MCF 10A (cell line): ENCODE data around the gene COTL1. TPM values are rescaled to one million over a fixed set of nuclear protein-coding genes. Genes with fewer than 3 reads are reported as not detected.
"Not testable (repeated sequence)": the region's sequence is repeated elsewhere in the genome, so short reads cannot be mapped to it uniquely, and the experiment has no call there.

ENCODE experiments used
- BruUV-seq: library from RNA; stranded (reverse); fragments of 400-500 nt; replicated peaks from 2 replicates; lab custom pipeline; 2021; lab: Mats Ljungman, UMichigan
- CTCF ChIA-PET: fragments of 300-600 bp; sonication (Branson Sonifier 250); formaldehyde crosslinking; extraction: SDS; loops from one replicate; lab custom pipeline; 2021; ENCODE audit warnings: antibody characterized with exemption, inconsistent platforms; lab: Yijun Ruan, JAX
- POLR2A ChIA-PET: fragments of 300-600, 350-650 bp; sonication (Branson Sonifier 250); formaldehyde crosslinking; extraction: SDS; loops from one replicate; lab custom pipeline; 2020; ENCODE audit warnings: antibody characterized with exemption, inconsistent platforms; lab: Yijun Ruan, JAX
- DNase-seq: peaks from one replicate; pipeline ENCODE4 v3.0.0-alpha.2; 2018; ENCODE audit not compliant: unreplicated experiment
- H3K27ac Mint-ChIP-seq: one replicate; pipeline ENCODE4 v1.8.0; 2022; ENCODE audit warnings: mild to moderate bottlenecking, low read depth, mixed read lengths; ENCODE audit not compliant: unreplicated experiment
- H3K27me3 Mint-ChIP-seq: one replicate; pipeline ENCODE4 v1.8.0; 2022; ENCODE audit warnings: mixed read lengths; ENCODE audit not compliant: insufficient read depth, unreplicated experiment
- H3K36me3 Mint-ChIP-seq: one replicate; pipeline ENCODE4 v1.8.0; 2022; ENCODE audit warnings: mild to moderate bottlenecking, moderate library complexity, mixed read lengths; ENCODE audit not compliant: insufficient read depth, unreplicated experiment
- H3K4me1 Mint-ChIP-seq: one replicate; pipeline ENCODE4 v1.8.0; 2022; ENCODE audit warnings: mixed read lengths; ENCODE audit not compliant: insufficient read depth, unreplicated experiment
- H3K4me3 Mint-ChIP-seq: one replicate; pipeline ENCODE4 v1.8.0; 2022; ENCODE audit warnings: mild to moderate bottlenecking, moderate library complexity, mixed read lengths; ENCODE audit not compliant: unreplicated experiment
- H3K9me3 Mint-ChIP-seq: one replicate; pipeline ENCODE4 v1.8.0; 2022; ENCODE audit warnings: mixed read lengths; ENCODE audit not compliant: unreplicated experiment
- intact Hi-C: fragments of 100-400 bp; cut with micrococcal nuclease; formaldehyde crosslinking; loops from 2 replicates; pipeline ENCODE4 v1.14.1; 2022
- total RNA-seq: library from RNA; stranded (reverse); gene quantifications from 2 replicates; pipeline ENCODE4 v1.2.3, GENCODE V29; 2022
- TF ChIP-seq, protein P1 (sequence below): fragments of 200-600 bp; IDR thresholded peaks from one replicate; pipeline ENCODE4 v1.8.0; 2022; ENCODE audit warnings: antibody characterized with exemption, mild to moderate bottlenecking; ENCODE audit not compliant: unreplicated experiment

Gene COTL1
- total RNA-seq, 1 experiment from 2014 or later = 269 TPM

DNA sequence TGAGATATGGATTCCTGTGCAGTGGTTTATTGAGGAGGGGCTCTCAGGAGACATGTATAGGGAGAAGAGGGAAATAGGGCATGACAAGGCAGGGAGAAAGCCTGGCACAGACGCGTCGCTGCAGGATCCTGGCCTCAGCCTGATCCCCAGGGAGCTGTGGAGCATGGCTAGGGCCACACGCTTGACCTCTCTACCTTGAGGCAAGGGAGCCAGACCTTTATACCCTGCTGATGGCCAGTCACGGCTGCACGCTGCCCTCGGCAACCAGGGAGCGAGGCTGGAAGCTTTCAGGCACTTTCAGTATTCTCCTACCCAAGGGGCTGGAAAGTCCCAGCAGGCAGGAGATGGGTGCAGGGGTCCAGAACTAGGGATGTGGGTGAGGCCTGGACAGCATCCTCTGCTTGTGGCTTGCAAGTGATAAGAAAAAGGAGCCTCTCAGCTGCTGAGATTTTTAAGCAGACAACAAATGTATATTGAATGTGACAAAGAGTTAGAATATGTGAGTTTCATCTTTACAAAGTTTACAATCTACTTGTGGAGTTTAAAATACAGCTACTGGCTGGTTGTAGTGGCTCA lies 20.4 kb upstream of the COTL1 start:
- no peak overlapping the region for H3K4me3 Mint-ChIP-seq
- no peaks in the 10 kb centered on the region for H3K9me3 Mint-ChIP-seq
- ChIA-PET CTCF (interaction anchor here (1.0 to 1.8 kb wide), 3 partner anchors 16 to 87 kb away, joined by 4 to 8 read pairs (median 4); no protein-coding TSS in a partner anchor), POLR2A (no interaction called here)
- no peaks in the 10 kb centered on the region for H3K27me3 Mint-ChIP-seq
- TF ChIP-seq, protein P1, sequence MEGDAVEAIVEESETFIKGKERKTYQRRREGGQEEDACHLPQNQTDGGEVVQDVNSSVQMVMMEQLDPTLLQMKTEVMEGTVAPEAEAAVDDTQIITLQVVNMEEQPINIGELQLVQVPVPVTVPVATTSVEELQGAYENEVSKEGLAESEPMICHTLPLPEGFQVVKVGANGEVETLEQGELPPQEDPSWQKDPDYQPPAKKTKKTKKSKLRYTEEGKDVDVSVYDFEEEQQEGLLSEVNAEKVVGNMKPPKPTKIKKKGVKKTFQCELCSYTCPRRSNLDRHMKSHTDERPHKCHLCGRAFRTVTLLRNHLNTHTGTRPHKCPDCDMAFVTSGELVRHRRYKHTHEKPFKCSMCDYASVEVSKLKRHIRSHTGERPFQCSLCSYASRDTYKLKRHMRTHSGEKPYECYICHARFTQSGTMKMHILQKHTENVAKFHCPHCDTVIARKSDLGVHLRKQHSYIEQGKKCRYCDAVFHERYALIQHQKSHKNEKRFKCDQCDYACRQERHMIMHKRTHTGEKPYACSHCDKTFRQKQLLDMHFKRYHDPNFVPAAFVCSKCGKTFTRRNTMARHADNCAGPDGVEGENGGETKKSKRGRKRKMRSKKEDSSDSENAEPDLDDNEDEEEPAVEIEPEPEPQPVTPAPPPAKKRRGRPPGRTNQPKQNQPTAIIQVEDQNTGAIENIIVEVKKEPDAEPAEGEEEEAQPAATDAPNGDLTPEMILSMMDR = no peak
- intact Hi-C loops = no loop called here
- DNase-seq = no peak
- no TSS peak for BruUV-seq
- no peak overlapping the region for H3K27ac Mint-ChIP-seq
- H3K4me1 Mint-ChIP-seq = peaks cover 25% of the 10 kb centered on the region
- H3K36me3 Mint-ChIP-seq = no peaks in the 10 kb centered on the region

DNA sequence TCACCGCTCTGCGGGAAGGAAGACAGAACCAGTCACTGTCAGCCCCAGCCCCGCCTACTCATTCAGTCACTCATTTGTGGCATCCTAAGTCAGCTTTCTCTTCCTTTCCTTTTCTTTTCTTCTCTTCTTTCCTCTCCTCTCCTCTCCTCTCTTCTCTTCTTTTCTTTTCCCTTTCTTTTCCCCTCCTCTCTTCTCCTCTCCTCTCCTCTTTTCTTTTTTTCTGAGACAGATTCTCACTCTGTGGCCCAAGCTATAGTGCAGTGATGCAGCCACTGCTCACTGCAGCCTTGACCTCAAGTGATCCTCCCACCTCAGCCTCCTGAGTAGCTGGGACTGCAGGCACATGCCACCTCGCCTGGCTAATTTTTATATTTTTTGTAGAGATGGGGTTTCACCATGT lies 19.8 kb upstream of the COTL1 start:
- Mint-ChIP-seq H3K27ac (no peak overlapping the region), H3K9me3 (no peaks in the 10 kb centered on the region), H3K27me3 (no peaks in the 10 kb centered on the region), H3K4me1 (peaks cover 19% of the 10 kb centered on the region), H3K4me3 (no peak overlapping the region), H3K36me3 (no peaks in the 10 kb centered on the region)
- CTCF ChIA-PET = interaction anchor here (1.8 to 2.7 kb wide), 2 partner anchors 15 to 88 kb away, joined by 8 to 13 read pairs; no protein-coding TSS in a partner anchor
- POLR2A ChIA-PET = no interaction called here
- intact Hi-C loops = no loop called here
- TF ChIP-seq, protein P1 = no peak
- no TSS peak for BruUV-seq
- no peak for DNase-seq

DNA sequence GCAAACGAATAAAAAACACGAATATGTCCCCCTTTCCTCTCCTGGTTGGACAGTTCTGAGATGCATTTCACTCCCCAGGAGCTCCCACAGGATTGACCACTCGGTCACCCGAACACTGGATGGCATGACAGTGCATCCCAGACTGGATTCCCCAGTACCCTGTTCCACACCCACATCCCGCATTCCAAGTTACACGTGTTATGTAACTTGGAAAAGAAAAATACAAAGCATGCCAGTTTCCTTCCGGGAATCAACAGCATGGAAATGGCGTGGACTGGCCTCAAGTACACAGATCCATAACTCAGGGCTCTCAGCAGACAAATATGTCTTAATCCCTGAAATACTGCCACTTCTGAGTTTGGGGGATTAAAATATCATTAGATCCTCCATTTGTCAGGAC lies 17.8 kb upstream of the COTL1 start:
- CTCF ChIA-PET = interaction anchor here (0.7 to 2.7 kb wide), 3 partner anchors 13 to 90 kb away, joined by 3 to 13 read pairs (median 9); no protein-coding TSS in a partner anchor

DNA sequence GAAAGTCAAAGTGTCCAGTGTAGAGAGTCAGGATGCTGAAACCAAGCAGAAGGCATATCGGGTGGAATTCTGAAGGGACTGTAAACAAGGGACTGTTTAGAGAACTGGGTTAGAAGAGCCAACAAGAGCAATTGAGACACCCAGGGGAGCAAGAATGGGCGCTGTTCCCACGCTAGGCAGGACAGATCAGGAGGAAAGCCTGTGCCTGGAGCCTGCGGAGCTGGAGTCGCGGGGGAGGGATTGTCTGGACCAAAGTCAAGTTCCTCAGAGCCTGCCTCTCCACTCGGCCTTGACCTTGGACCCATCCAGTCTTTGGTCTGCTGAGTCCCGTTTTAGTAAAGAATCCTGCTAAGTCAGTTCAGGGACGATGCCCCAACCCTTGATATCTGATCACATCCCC lies 15.7 kb upstream of the COTL1 start:
- Mint-ChIP-seq H3K36me3 (no peaks in the 10 kb centered on the region), H3K27ac (no peak overlapping the region), H3K4me1 (peaks cover 5% of the 10 kb centered on the region), H3K27me3 (no peaks in the 10 kb centered on the region), H3K9me3 (no peaks in the 10 kb centered on the region), H3K4me3 (no peak overlapping the region)
- ChIA-PET CTCF (interaction anchor here (2.3 kb wide), 1 partner anchor 11 kb away, joined by 8 read pairs; no protein-coding TSS in a partner anchor), POLR2A (no interaction called here)
- DNase-seq = no peak
- intact Hi-C loops = no loop called here
- TF ChIP-seq, protein P1 = no peak
- no TSS peak for BruUV-seq

More for the DNA sequence above, 17.8 kb upstream of the COTL1 start:
- Mint-ChIP-seq H3K27ac (no peak overlapping the region), H3K4me1 (peaks cover 5% of the 10 kb centered on the region), H3K36me3 (no peaks in the 10 kb centered on the region), H3K4me3 (no peak overlapping the region), H3K9me3 (no peaks in the 10 kb centered on the region), H3K27me3 (no peaks in the 10 kb centered on the region)
- POLR2A ChIA-PET = no interaction called here
- intact Hi-C loops = no loop called here
- TF ChIP-seq, protein P1 = no peak
- no TSS peak for BruUV-seq
- no peak for DNase-seq

DNA sequence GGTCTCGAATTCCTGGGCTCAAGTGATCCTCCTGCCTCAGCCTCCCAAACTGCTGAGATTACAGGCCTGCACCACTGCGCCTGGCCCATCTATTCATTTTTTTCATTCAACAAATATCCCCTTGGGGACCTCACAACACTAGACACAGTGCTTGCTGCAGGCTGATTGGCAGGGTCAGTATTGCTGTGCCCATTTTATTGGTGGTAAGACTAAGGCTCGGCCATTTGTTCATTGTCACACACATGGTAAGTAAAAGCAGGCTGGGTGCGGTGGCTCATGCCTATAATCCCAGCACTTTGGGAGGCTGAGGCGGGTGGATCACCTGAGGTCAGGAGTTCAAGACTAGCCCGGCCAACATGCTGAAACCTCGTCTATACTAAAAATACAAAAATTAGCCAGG lies 15.0 kb upstream of the COTL1 start:
- H3K27ac Mint-ChIP-seq, intact Hi-C loops, H3K4me1 Mint-ChIP-seq, H3K27me3 Mint-ChIP-seq, BruUV-seq, H3K9me3 Mint-ChIP-seq, H3K4me3 Mint-ChIP-seq, DNase-seq, H3K36me3 Mint-ChIP-seq: not testable (repeated sequence)
- CTCF ChIA-PET = interaction anchor here (2.3 kb wide), 1 partner anchor 10 kb away, joined by 8 read pairs; no protein-coding TSS in a partner anchor
- POLR2A ChIA-PET = interaction anchor here (0.7 kb wide), 1 partner anchor 14 kb away, joined by 3 read pairs; no protein-coding TSS in a partner anchor
